Astrocyte of the cerebellum (primary cell): ENCODE measurements around the gene CFAP46.

Experiments used
- DNase-seq: peaks from one replicate; pipeline ENCODE4 v3.0.0-alpha.2; 2011; ENCODE audit warnings: low read depth
- H3K4me3 ChIP-seq: 2 replicates; pipeline ENCODE4 v1.5.1; 2011; ENCODE audit warnings: mild to moderate bottlenecking, low read depth, low read length, moderate library complexity
- CTCF ChIP-seq: IDR thresholded peaks from 2 replicates; pipeline ENCODE4 v1.5.1; 2012; ENCODE audit warnings: low read length, low read depth, moderate library complexity, mild to moderate bottlenecking; ENCODE audit errors: missing control alignments
- in situ Hi-C: cut with HindIII; loops from 2 replicates; pipeline ENCODE4 v1.10.0; 2017; ENCODE audit warnings: low sequenced_read_pairs

Gene CFAP46

GRCh38 chr10:132811891-132812481 lies 130.4 kb downstream of the CFAP46 start:
- in situ Hi-C loops = no loop called here
- DNase-seq = no peak
- no peak overlapping the region for H3K4me3 ChIP-seq
- no peak for TF ChIP-seq CTCF

GRCh38 chr10:132810807-132811700 lies 131.3 kb downstream of the CFAP46 start:
- in situ Hi-C loops = no loop called here
- TF ChIP-seq CTCF = no peak

GRCh38 chr10:132810141-132810806 lies 132.1 kb downstream of the CFAP46 start:
- no peak for TF ChIP-seq CTCF
- in situ Hi-C loops = no loop called here
- no peak for DNase-seq
- no peak overlapping the region for H3K4me3 ChIP-seq

More at GRCh38 chr10:132810807-132811700, 131.3 kb downstream of the CFAP46 start:
- DNase-seq = no peak
- no peak overlapping the region for H3K4me3 ChIP-seq

- H3K4me3 ChIP-seq = no peak overlapping the region
- TF ChIP-seq CTCF = no peak
- DNase-seq = no peak
- in situ Hi-C loops = no loop called here
Observed at GRCh38 chr10:132809232-132810140, 132.9 kb downstream of the CFAP46 start.

GRCh38 chr10:132808383-132809231 lies 133.8 kb downstream of the CFAP46 start:
- DNase-seq = no peak
- in situ Hi-C loops = no loop called here
- TF ChIP-seq CTCF = no peak

More at GRCh38 chr10:132808383-132809231, 133.8 kb downstream of the CFAP46 start:
- no peak overlapping the region for H3K4me3 ChIP-seq
